Parathyroid adenoma (tissue), 2 donors: ENCODE results near the gene RALA.

Source experiments
- H2AFZ ChIP-seq: fragments of 300-600 bp; sonication (generic); one replicate; pipeline ENCODE4 v1.7.0; 2017; ENCODE audit warnings: antibody characterized with exemption, mild to moderate bottlenecking
- H3K27ac ChIP-seq: fragments of 300-600 bp; sonication (generic); one replicate; pipeline ENCODE4 v1.7.0; 2017
- H3K27me3 ChIP-seq: fragments of 300-600 bp; sonication (generic); one replicate; pipeline ENCODE4 v1.7.0; 2017; ENCODE audit warnings: low read length; ENCODE audit not compliant: control insufficient read depth, insufficient read depth
- H3K36me3 ChIP-seq: fragments of 300-600 bp; sonication (generic); one replicate; pipeline ENCODE4 v1.7.0; 2017; ENCODE audit warnings: low read length; ENCODE audit not compliant: control insufficient read depth, insufficient read depth
- H3K4me1 ChIP-seq: fragments of 300-600 bp; sonication (generic); one replicate; pipeline ENCODE4 v1.7.0; 2017; ENCODE audit warnings: control low read depth
- H3K4me2 ChIP-seq: fragments of 300-600 bp; sonication (generic); one replicate; pipeline ENCODE4 v1.7.0; 2017; ENCODE audit warnings: low read length
- H3K4me3 ChIP-seq: fragments of 300-600 bp; sonication (generic); one replicate; pipeline ENCODE4 v1.7.0; 2017; ENCODE audit warnings: low read depth, low read length
- H3K79me2 ChIP-seq: fragments of 300-600 bp; sonication (generic); one replicate; pipeline ENCODE4 v1.7.0; 2017; ENCODE audit warnings: control low read depth
- H3K9ac ChIP-seq: fragments of 300-600 bp; sonication (generic); one replicate; pipeline ENCODE4 v1.7.0; 2017; ENCODE audit warnings: mild to moderate bottlenecking
- H3K9me3 ChIP-seq: fragments of 300-600 bp; sonication (generic); one replicate; pipeline ENCODE4 v1.7.0; 2017; ENCODE audit warnings: low read length; ENCODE audit not compliant: control insufficient read depth
- TF ChIP-seq, protein P1 (sequence below): fragments of 300-600 bp; sonication (generic); IDR thresholded peaks from one replicate; pipeline ENCODE4 v1.7.0; 2017; ENCODE audit warnings: antibody characterized with exemption, mild to moderate bottlenecking
- donor health status: primary hyperparathyroidism.

Gene RALA

DNA sequence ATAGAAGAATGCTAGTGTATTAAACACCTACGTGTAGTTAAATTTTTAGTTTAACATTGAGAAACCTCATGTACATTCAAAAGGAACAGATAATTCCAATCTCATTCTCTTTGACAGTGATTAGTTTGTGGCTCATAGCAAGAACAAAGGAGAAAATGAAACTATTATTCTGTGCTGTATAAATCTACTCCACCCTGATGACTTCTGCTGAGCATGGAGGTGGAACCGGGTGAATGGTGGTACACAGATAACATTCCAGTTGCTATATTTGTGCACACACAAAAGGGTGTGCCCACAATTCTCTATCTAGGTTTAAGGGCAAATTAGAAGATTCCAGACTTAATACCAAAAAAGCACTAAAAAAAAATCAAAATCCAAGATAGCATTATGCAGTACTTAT is 17.0 kb upstream of the RALA start:
- H3K36me3 ChIP-seq, result no peaks in the 10 kb centered on the region
- no peaks in the 10 kb centered on the region for H3K27me3 ChIP-seq
- H3K4me3 ChIP-seq, result no peak overlapping the region
- no peak overlapping the region for H2AFZ ChIP-seq
- TF ChIP-seq, protein P1, sequence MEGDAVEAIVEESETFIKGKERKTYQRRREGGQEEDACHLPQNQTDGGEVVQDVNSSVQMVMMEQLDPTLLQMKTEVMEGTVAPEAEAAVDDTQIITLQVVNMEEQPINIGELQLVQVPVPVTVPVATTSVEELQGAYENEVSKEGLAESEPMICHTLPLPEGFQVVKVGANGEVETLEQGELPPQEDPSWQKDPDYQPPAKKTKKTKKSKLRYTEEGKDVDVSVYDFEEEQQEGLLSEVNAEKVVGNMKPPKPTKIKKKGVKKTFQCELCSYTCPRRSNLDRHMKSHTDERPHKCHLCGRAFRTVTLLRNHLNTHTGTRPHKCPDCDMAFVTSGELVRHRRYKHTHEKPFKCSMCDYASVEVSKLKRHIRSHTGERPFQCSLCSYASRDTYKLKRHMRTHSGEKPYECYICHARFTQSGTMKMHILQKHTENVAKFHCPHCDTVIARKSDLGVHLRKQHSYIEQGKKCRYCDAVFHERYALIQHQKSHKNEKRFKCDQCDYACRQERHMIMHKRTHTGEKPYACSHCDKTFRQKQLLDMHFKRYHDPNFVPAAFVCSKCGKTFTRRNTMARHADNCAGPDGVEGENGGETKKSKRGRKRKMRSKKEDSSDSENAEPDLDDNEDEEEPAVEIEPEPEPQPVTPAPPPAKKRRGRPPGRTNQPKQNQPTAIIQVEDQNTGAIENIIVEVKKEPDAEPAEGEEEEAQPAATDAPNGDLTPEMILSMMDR, result no peak
- H3K9me3 ChIP-seq, result no peaks in the 10 kb centered on the region
- no peaks in the 10 kb centered on the region for H3K79me2 ChIP-seq
- H3K4me1 ChIP-seq, result no peaks in the 10 kb centered on the region
- no peak overlapping the region for H3K27ac ChIP-seq
- H3K9ac ChIP-seq, result no peak overlapping the region
- no peak overlapping the region for H3K4me2 ChIP-seq

DNA sequence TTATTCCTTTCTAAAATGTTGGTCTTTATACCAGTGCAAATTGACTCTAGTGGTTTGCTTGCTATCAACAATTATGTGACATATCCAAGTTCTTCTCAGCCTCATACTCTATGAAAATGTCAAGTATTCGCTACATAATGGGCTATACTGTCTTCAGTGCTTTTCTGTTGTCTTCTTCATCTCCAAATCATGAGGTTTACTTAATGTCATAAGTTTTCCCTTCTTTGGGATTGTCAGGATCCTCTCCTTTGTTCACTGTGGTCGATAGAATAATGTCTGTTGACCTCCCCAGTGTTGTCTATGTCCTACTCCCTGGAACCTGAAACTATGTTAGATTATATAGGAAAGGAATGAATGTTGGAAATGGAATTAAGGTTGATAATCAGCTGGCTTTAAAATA is 16.4 kb upstream of the RALA start:
- no peaks in the 10 kb centered on the region for H3K79me2 ChIP-seq
- H3K4me3 ChIP-seq, result no peak overlapping the region
- no peak overlapping the region for H2AFZ ChIP-seq
- no peak overlapping the region for H3K4me2 ChIP-seq
- H3K27ac ChIP-seq, result no peak overlapping the region
- TF ChIP-seq, protein P1, result no peak
- H3K9ac ChIP-seq, result no peak overlapping the region
- no peaks in the 10 kb centered on the region for H3K27me3 ChIP-seq
- no peaks in the 10 kb centered on the region for H3K9me3 ChIP-seq
- H3K4me1 ChIP-seq, result no peaks in the 10 kb centered on the region
- no peaks in the 10 kb centered on the region for H3K36me3 ChIP-seq

DNA sequence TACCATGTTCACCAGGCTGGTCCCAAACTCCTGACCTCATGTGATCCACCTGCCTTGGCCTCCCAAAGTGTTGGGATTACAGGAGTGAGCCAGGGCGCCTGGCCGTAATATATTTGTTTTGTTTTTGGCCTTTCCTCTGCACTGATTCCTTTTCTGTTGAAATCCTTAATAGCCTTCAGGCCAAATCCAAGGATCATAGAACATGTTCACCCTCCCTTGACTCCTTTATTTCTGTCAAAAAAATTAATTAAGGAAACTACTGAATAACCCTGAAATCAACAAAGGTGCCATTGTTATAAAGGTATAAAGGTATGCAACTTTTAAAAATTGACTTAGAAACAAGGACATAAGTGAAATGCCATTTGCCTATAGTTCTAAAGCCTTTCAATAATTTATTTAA is 15.5 kb upstream of the RALA start:
- H3K36me3 ChIP-seq, result no peaks in the 10 kb centered on the region
- H3K9ac ChIP-seq, result no peak overlapping the region
- H3K4me2 ChIP-seq, result no peak overlapping the region
- H3K27me3 ChIP-seq, result no peaks in the 10 kb centered on the region
- no peak overlapping the region for H3K4me3 ChIP-seq
- no peak overlapping the region for H3K27ac ChIP-seq
- no peaks in the 10 kb centered on the region for H3K4me1 ChIP-seq
- no peaks in the 10 kb centered on the region for H3K9me3 ChIP-seq
- no peaks in the 10 kb centered on the region for H3K79me2 ChIP-seq
- TF ChIP-seq, protein P1, result no peak
- no peak overlapping the region for H2AFZ ChIP-seq

DNA sequence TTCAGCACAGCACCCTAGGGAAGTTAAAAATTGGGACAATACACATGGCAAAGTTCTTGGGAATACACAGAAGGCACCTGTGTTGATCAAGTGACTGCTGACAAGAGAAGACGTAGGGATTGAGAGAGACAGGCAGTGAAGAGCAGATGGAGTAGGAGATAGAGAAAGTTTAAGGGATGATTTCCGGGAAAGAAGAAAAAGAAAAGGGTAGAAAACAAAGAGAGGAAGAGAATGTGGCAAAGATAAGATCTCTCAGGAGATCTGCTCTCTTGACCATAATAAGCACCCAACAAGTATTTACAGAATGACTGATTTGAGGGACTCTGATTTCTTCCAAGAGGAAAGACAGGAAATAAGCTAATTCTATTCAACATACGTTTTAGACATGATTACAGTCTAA is 15.1 kb upstream of the RALA start:
- no peak overlapping the region for H3K9ac ChIP-seq
- no peak overlapping the region for H3K4me3 ChIP-seq
- H3K79me2 ChIP-seq, result no peaks in the 10 kb centered on the region
- H3K27me3 ChIP-seq, result no peaks in the 10 kb centered on the region
- TF ChIP-seq, protein P1, result no peak
- no peak overlapping the region for H3K4me2 ChIP-seq
- H3K9me3 ChIP-seq, result no peaks in the 10 kb centered on the region
- no peaks in the 10 kb centered on the region for H3K36me3 ChIP-seq
- no peak overlapping the region for H2AFZ ChIP-seq
- H3K4me1 ChIP-seq, result no peaks in the 10 kb centered on the region
- no peak overlapping the region for H3K27ac ChIP-seq

DNA sequence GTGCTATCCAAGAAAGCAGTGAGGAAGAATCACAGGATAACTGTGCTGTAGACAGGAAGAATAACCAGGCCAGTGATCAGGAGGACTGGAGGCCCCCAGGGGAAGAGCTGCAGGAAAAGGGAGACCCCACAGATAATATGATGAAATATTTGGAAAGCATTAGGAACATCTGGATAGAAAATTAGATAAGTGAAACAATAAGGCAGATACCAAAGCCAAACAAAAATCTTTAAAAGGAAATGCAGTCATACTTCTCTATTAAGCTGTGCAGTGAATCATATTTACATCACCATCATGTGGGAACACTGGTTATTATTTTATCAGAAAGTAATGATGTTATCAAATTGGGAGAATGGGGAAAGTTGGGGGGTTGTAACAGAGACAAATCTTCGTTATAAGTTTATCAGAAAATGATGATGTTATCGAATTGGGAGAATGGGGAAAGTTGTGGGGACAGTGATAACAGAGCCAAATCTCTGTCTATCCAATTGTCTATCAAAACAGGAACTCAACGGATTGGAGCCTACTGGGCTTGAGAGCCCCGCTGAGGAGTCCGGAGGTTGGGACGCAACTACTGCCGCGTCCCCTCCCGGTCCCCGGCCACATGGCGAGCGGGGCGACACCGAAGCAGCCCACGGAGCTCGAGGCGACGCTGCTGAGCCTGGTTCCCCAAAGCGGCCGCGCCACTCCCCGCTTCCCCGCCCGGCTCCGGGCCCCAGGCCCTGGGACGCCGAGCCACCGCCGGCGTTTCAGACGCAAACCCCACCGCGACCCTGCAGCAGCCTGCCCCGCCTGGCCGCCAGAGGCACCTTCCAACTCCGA is 14.0 kb upstream of the RALA start:
- H3K9me3 ChIP-seq, result no peaks in the 10 kb centered on the region
- no peak overlapping the region for H3K27ac ChIP-seq
- H3K79me2 ChIP-seq, result no peaks in the 10 kb centered on the region
- no peaks in the 10 kb centered on the region for H3K36me3 ChIP-seq
- TF ChIP-seq, protein P1, result no peak
- H3K4me2 ChIP-seq, result no peak overlapping the region
- H3K27me3 ChIP-seq, result no peaks in the 10 kb centered on the region
- no peak overlapping the region for H3K4me3 ChIP-seq
- H3K4me1 ChIP-seq, result no peaks in the 10 kb centered on the region
- H2AFZ ChIP-seq, result peak overlapping the region; percentile 5
- H3K9ac ChIP-seq, result no peak overlapping the region
